ENCODE data around the gene CCDC192.

- no peak for TF ChIP-seq CTCF (IDR thresholded peaks at IDR 0.05; ENCODE audit: low read depth, low read length)
- TF ChIP-seq POLR2A (IDR thresholded peaks at IDR 0.05; ENCODE audit: extremely low read depth, insufficient read length): no peak
- TF ChIP-seq, protein P1, sequence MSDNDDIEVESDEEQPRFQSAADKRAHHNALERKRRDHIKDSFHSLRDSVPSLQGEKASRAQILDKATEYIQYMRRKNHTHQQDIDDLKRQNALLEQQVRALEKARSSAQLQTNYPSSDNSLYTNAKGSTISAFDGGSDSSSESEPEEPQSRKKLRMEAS (IDR thresholded peaks at IDR 0.05; ENCODE audit: low read depth, low read length): no peak
- no peak for TF ChIP-seq MYC (IDR thresholded peaks at IDR 0.05; ENCODE audit: low read depth, low read length)
Measured at GRCh38 chr5:127906562-127907204, 203.5 kb downstream of the CCDC192 start.
